ENCODE results near the gene PDE9A.

The PDE9A gene

GRCh38 chr21:42760951-42761751 is 107.7 kb downstream of the PDE9A start:
- no peak for DNase-seq

GRCh38 chr21:42761776-42762335 is 108.4 kb downstream of the PDE9A start:
- no peak for DNase-seq

DNA sequence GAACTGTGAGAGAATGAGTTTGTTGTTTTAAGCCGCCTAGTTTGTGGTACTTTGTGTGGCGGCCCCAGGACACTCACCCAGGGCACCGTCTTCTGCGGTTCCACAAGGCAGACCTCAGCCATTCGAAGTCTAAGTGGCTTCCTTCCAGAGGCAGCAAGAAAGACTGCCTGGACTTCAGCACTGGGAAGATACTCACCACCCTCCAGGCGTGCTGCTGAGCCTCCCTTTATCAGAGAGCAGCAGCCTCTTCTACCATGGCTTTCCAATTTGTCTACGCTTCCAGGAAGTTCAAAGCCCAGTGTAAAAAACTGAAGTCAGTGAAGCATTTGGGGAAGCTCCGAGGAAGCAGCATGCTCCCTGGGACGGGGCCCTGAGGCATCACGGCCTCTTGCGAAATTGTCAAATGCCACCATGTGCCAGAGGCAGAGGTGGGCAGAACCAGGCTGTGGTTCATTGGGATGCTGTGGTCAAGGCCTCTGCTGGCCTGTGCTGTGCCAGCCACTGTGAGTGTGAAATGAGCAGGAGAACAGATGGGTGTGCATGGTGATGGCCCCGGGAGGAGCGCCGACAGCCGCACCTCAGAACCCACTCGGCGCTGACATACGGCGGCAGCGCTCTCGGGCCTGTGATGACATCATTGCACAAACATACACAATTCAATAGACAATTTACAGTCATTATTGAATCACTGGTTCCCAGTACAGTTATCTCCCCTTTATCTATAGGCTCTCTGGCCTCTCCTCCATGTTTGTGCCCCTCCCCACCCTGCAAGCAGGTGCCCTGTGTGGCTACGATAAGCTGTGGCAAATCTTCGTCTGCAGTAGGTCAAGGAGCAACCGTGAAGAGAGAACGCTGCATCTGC is 110.4 kb downstream of the PDE9A start:
- DNase-seq = no peak

GRCh38 chr21:42764443-42764760 is 111.0 kb downstream of the PDE9A start:
- no peak for DNase-seq

DNA sequence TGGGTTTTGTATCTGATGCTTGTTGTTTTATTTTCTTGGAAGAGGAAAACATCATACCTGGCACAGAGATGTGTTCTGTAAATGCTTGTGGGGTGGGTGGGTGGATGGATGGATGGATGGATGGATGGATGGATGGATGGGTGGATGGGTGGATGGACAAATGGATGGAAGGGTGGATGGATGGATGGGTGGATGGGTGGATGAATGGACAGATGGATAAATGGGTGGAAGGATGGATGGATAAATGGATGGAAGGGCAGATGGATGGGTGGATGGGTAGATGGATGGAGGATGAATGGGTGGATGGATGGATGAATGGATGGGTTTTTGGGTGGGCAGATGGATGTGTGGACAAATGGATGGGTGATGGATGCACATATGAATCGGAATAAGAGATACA is 111.5 kb downstream of the PDE9A start:
- DNase-seq = no peak

DNA sequence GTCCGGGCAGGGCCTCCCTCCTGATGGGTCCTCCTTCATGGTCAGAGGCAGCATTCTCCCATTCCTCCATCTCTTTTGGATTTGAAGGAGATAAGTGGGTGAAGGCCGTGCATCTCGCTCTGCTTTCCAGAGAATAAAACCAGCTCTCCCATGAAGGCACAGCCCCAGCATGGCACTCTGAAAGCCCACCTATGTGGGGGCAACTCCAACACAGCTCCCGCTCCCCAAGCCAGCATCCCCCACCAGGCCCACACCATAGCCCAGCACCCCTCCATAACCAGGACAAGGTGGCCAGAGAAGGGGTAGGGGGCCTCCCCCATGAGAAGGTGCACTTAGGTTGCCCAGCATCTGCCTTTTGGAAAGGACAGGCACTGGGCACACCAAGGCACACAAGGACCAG is 112.2 kb downstream of the PDE9A start:
- DNase-seq = no peak

DNA sequence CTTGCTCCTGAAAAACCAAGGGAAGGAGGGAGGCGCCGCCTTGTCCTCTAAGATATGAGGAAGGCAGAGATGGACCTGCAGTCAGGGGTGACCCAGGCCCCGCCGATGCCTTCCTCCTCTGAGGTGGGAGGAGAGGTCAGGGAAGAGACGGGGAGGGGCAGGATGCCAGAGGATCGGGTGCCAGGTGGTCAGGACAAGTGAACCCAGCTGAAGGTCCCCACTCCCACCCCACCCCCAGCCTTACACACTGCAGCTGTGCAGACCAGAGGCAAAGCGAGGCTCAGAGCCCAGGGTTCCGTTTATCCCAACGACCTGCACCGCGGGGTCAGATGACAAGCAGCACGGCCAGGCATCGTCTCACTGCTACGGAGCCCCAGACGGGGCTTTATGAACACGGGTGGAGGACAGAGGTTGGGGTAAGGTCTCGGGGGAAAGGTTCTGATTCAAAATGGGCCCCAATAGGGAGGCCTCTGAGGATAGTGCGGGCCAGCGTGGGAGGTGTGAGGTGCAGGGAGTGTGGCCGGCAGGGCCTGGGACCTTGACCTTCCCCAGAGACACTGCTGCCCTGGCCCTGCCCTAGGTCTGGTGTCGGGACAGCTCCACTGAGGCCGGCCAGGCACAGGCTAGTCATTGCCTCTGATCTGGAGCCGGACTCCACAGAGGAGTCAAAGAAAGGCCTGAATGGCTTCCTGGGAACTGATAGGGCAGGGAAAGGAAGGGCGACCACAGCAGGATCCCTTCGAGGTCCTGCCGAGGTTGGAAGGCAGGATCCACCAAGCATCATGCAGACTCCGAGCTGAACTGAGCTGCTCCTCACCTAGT is 113.5 kb downstream of the PDE9A start:
- DNase-seq = no peak

GRCh38 chr21:42767561-42767835 is 114.1 kb downstream of the PDE9A start:
- no peak for DNase-seq

GRCh38 chr21:42768324-42769121 is 115.1 kb downstream of the PDE9A start:
- DNase-seq = no peak

- DNase-seq = no peak
These were observed 115.9 kb downstream of the PDE9A start for GRCh38 chr21:42769183-42769819.

GRCh38 chr21:42769820-42770716 is 116.6 kb downstream of the PDE9A start:
- DNase-seq = no peak

- no peak for DNase-seq
These were observed 117.5 kb downstream of the PDE9A start for GRCh38 chr21:42770717-42771502.

- DNase-seq = no peak
These were observed 118.0 kb downstream of the PDE9A start for GRCh38 chr21:42771503-42771805.

DNA sequence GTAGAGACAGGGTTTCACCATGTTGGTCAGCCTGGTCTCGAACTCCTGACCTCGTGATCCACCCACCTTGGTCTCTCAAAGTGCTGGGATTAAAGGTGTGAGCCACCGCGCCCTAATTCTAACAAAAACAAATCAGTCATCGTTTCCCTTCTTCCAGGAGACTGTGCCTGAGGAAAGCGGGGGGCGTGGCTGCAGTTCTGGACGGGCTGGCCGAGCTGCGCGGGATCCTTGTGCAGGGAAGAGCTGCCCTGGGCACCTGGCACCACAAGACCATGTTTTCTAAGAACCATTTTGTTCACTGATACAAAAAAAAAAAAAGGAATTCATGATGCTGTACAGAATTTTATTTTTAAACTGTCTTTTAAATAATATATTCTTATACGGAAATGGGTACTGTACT is 121.7 kb downstream of the PDE9A start:
- no peak for DNase-seq

- DNase-seq = no peak
These were observed 122.5 kb downstream of the PDE9A start for GRCh38 chr21:42775891-42776290.

- no peak for DNase-seq
These were observed 123.8 kb downstream of the PDE9A start for GRCh38 chr21:42777064-42777756.

GRCh38 chr21:42777757-42778344 is 124.4 kb downstream of the PDE9A start:
- DNase-seq = no peak

DNA sequence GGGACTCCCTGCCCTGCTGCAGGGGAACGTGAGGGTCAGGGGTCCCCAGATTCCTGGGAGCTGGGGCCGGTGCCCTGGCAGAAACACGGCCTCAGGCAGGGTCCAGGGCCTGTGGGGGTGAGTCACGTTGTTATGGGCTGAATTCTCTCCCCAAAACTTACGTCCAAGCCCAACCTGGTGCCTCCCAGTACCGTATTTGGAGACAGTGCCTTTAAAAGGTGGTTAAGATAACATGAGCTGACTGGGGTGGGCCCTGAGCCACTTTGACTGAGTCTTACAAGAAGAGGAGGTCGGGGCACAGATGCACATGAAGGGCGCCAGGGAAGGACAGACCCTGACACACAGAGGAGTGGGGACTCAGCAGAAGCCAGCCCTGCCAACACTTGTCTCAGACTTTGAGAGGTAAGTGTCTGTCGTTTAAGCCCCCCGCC is 126.0 kb downstream of the PDE9A start:
- no peak for DNase-seq

- no peak for DNase-seq
These were observed 127.2 kb downstream of the PDE9A start for GRCh38 chr21:42780617-42781016.
